ENCODE measurements around the gene SSRP1.

SSRP1 gene

GRCh38 chr11:57359896-57360690, 24.4 kb upstream of the SSRP1 start:
- DNase-seq (ENCODE audit: extremely low read depth in 1 of 2, low read depth in 1 of 2), result no peak

- no peak for DNase-seq (ENCODE audit: extremely low read depth in 1 of 2, low read depth in 1 of 2)
Measured at GRCh38 chr11:57359396-57359795, 23.7 kb upstream of the SSRP1 start.

GRCh38 chr11:57358991-57359390, 23.3 kb upstream of the SSRP1 start:
- no peak for DNase-seq (ENCODE audit: extremely low read depth in 1 of 2, low read depth in 1 of 2)

- no peak for DNase-seq (ENCODE audit: extremely low read depth in 1 of 2, low read depth in 1 of 2)
Measured at GRCh38 chr11:57358543-57358961, 22.9 kb upstream of the SSRP1 start.

- DNase-seq (ENCODE audit: extremely low read depth in 1 of 2, low read depth in 1 of 2), result no peak
Measured at GRCh38 chr11:57357856-57358255, 22.2 kb upstream of the SSRP1 start.

- DNase-seq (ENCODE audit: extremely low read depth in 1 of 2, low read depth in 1 of 2), result no peak
Measured at GRCh38 chr11:57357310-57357709, 21.6 kb upstream of the SSRP1 start.

GRCh38 chr11:57356268-57356667, 20.6 kb upstream of the SSRP1 start:
- no peak for DNase-seq (ENCODE audit: extremely low read depth in 1 of 2, low read depth in 1 of 2)

GRCh38 chr11:57354699-57355098, 19.0 kb upstream of the SSRP1 start:
- no peak for DNase-seq (ENCODE audit: extremely low read depth in 1 of 2, low read depth in 1 of 2)

GRCh38 chr11:57353852-57354251, 18.2 kb upstream of the SSRP1 start:
- no peak for DNase-seq (ENCODE audit: extremely low read depth in 1 of 2, low read depth in 1 of 2)

GRCh38 chr11:57353446-57353845, 17.8 kb upstream of the SSRP1 start:
- no peak for DNase-seq (ENCODE audit: extremely low read depth in 1 of 2, low read depth in 1 of 2)

GRCh38 chr11:57353036-57353435, 17.3 kb upstream of the SSRP1 start:
- no peak for DNase-seq (ENCODE audit: extremely low read depth in 1 of 2, low read depth in 1 of 2)

- DNase-seq (ENCODE audit: extremely low read depth in 1 of 2, low read depth in 1 of 2), result peak in 1 of 2 donors; percentile 49
Measured at GRCh38 chr11:57349491-57350274, 14.0 kb upstream of the SSRP1 start.

- no peak for DNase-seq (ENCODE audit: extremely low read depth in 1 of 2, low read depth in 1 of 2)
Measured at GRCh38 chr11:57348636-57349313, 13.1 kb upstream of the SSRP1 start.

GRCh38 chr11:57348052-57348451, 12.4 kb upstream of the SSRP1 start:
- no peak for DNase-seq (ENCODE audit: extremely low read depth in 1 of 2, low read depth in 1 of 2)

GRCh38 chr11:57347336-57347735, 11.6 kb upstream of the SSRP1 start:
- DNase-seq (ENCODE audit: extremely low read depth in 1 of 2, low read depth in 1 of 2), result no peak

GRCh38 chr11:57345555-57346211, 10.0 kb upstream of the SSRP1 start:
- peak in 1 of 2 donors; percentile 55 for DNase-seq (ENCODE audit: extremely low read depth in 1 of 2, low read depth in 1 of 2)

GRCh38 chr11:57344826-57345225, 9.1 kb upstream of the SSRP1 start:
- no peak for DNase-seq (ENCODE audit: extremely low read depth in 1 of 2, low read depth in 1 of 2)

GRCh38 chr11:57343825-57344224, 8.1 kb upstream of the SSRP1 start:
- DNase-seq (ENCODE audit: extremely low read depth in 1 of 2, low read depth in 1 of 2), result no peak

GRCh38 chr11:57342702-57343101, 7.0 kb upstream of the SSRP1 start:
- no peak for DNase-seq (ENCODE audit: extremely low read depth in 1 of 2, low read depth in 1 of 2)

GRCh38 chr11:57341250-57341808, 5.6 kb upstream of the SSRP1 start:
- no peak for DNase-seq (ENCODE audit: extremely low read depth in 1 of 2, low read depth in 1 of 2)

All from activated CD8-positive, alpha-beta memory T cell treated with anti-CD3 and anti-CD28 coated beads for 1 hour (primary cell).